Esophagus (tissue), 2 donors: ENCODE results near the gene PRPF19. TPM values are rescaled to one million over a fixed set of nuclear protein-coding genes. Genes with fewer than 3 reads are reported as not detected.
A peak's percentile ranks its signal among the peaks of the same experiment; 100 is the strongest.

ENCODE experiments used
- H3K27ac ChIP-seq, 2 donors: one replicate each; pipeline ENCODE4 v1.5.1; 2013; ENCODE audit warnings: low read depth in 2 of 2, mild to moderate bottlenecking in 2 of 2, inconsistent platforms in 1 of 2, low read length in 1 of 2, moderate library complexity in 1 of 2
- H3K27me3 ChIP-seq, 2 donors: one replicate each; pipeline ENCODE4 v1.6.1; 2013; ENCODE audit warnings: low read length in 2 of 2, control low read depth in 1 of 2, mild to moderate bottlenecking in 1 of 2; ENCODE audit not compliant: insufficient read depth in 2 of 2, control insufficient read depth in 1 of 2
- H3K36me3 ChIP-seq, 2 donors: one replicate each; pipeline ENCODE4 v1.6.1; 2013; ENCODE audit warnings: low read length in 1 of 2; ENCODE audit not compliant: control insufficient read depth in 2 of 2, insufficient read depth in 2 of 2
- H3K4me1 ChIP-seq, 2 donors: one replicate each; pipeline ENCODE4 v1.6.1; 2013; ENCODE audit warnings: low read length in 1 of 2; ENCODE audit not compliant: control insufficient read depth in 2 of 2, insufficient read depth in 2 of 2
- H3K4me3 ChIP-seq, 2 donors: one replicate each; pipeline ENCODE4 v1.5.1; 2013; ENCODE audit warnings: low read length in 2 of 2, mild to moderate bottlenecking in 2 of 2, low read depth in 1 of 2, moderate library complexity in 1 of 2
- H3K9me3 ChIP-seq, 2 donors: one replicate each; pipeline ENCODE4 v1.6.1; 2013; ENCODE audit warnings: mild to moderate bottlenecking in 2 of 2, low read depth in 1 of 2, low read length in 1 of 2, moderate library complexity in 1 of 2; ENCODE audit not compliant: control insufficient read depth in 2 of 2, insufficient read depth in 1 of 2
- WGBS, 2 donors: extraction: QIAGEN DNeasy Blood & Tissue Kit; methylation state at CpG; one replicate each; pipeline ENCODE4 v1.1.7; 2013; 5-methylcytosine and 5-hydroxymethylcytosine counted together
- polyA plus RNA-seq, 2 donors: library from polyadenylated mRNA; stranded (reverse); fragments of 200-250 nt; gene quantifications; one replicate each; pipeline ENCODE4 v1.2.3, GENCODE V29; 2013
- donor health status: healthy with polysubstance abuse.
- donor health status: Bipolar disorder and iron deficiency.

The PRPF19 gene
- polyA plus RNA-seq, 2 donors: 55.1 to 78.2 TPM

- peaks cover 9 to 49% of the 10 kb centered on the region in 2 donors for H3K36me3 ChIP-seq
- whole genome bisulfite sequencing, 2 donors: 90% methylated on average over 29 of the region's 29 CpGs
- H3K27me3 ChIP-seq: no peaks in the 10 kb centered on the region
These were observed 56.5 kb downstream of the PRPF19 start for GRCh38 chr11:60849641-60850520.

GRCh38 chr11:60848714-60849151, 57.7 kb downstream of the PRPF19 start:
- peaks cover 9 to 49% of the 10 kb centered on the region in 2 donors for H3K36me3 ChIP-seq
- H3K27ac ChIP-seq: no peak overlapping the region
- H3K27me3 ChIP-seq: no peaks in the 10 kb centered on the region
- no peak overlapping the region for H3K4me3 ChIP-seq
- H3K9me3 ChIP-seq: peaks cover 0 to 8% of the 10 kb centered on the region in 2 donors
- peaks cover 6 to 9% of the 10 kb centered on the region in 2 donors for H3K4me1 ChIP-seq
- 86 to 90% methylated on average over 10 of the region's 10 CpGs for WGBS, 2 donors

More at GRCh38 chr11:60849641-60850520, 56.5 kb downstream of the PRPF19 start:
- Histone ChIP-seq H3K9me3 (peaks cover 0 to 8% of the 10 kb centered on the region in 2 donors), H3K4me3 (no peak overlapping the region), H3K27ac (no peak overlapping the region), H3K4me1 (peaks cover 0 to 3% of the 10 kb centered on the region in 2 donors)

GRCh38 chr11:60847896-60848295, 58.5 kb downstream of the PRPF19 start:
- H3K9me3 ChIP-seq: peaks cover 0 to 8% of the 10 kb centered on the region in 2 donors
- WGBS, 2 donors: 79 to 91% methylated on average over 12 of the region's 12 CpGs
- H3K27me3 ChIP-seq: no peaks in the 10 kb centered on the region
- H3K4me1 ChIP-seq: peaks cover 6 to 15% of the 10 kb centered on the region in 2 donors
- no peak overlapping the region for H3K27ac ChIP-seq
- H3K4me3 ChIP-seq: no peak overlapping the region
- H3K36me3 ChIP-seq: peaks cover 9 to 46% of the 10 kb centered on the region in 2 donors

GRCh38 chr11:60847281-60847680, 59.1 kb downstream of the PRPF19 start:
- Histone ChIP-seq H3K4me1 (peaks cover 6 to 18% of the 10 kb centered on the region in 2 donors), H3K4me3 (no peak overlapping the region), H3K9me3 (peaks cover 0 to 3% of the 10 kb centered on the region in 2 donors), H3K27me3 (no peaks in the 10 kb centered on the region), H3K27ac (no peak overlapping the region), H3K36me3 (peaks cover 9 to 41% of the 10 kb centered on the region in 2 donors)
- WGBS, 2 donors: 69 to 80% methylated on average over 13 of the region's 13 CpGs

- Histone ChIP-seq H3K27ac (no peak overlapping the region), H3K9me3 (no peaks in the 10 kb centered on the region), H3K27me3 (no peaks in the 10 kb centered on the region), H3K4me3 (no peak overlapping the region), H3K4me1 (peaks cover 11 to 18% of the 10 kb centered on the region in 2 donors), H3K36me3 (peaks cover 6 to 27% of the 10 kb centered on the region in 2 donors)
- 81% methylated on average over 8 of the region's 8 CpGs for WGBS, 2 donors
These were observed 61.0 kb downstream of the PRPF19 start for GRCh38 chr11:60845338-60845737.

DNA sequence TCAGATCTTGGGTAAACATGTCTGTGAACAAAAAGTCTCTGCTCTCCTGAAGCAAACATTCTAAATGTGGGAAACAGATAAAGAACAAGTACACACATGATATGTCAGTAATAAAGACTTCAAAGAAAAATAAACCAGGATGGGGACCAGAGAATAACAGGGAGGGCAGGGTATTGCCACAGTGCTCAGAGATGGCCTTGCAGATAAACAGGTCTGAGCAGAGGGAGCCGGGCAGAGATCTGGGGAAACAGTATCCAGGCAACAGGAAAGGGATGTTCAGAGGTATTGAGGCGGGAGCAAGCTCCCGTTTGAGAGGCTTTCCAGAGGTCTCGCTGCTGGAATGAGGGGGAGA, 61.5 kb downstream of the PRPF19 start:
- no peaks in the 10 kb centered on the region for H3K9me3 ChIP-seq
- no peak overlapping the region for H3K27ac ChIP-seq
- H3K4me3 ChIP-seq: no peak overlapping the region
- H3K36me3 ChIP-seq: peaks cover 5 to 22% of the 10 kb centered on the region in 2 donors
- WGBS, 2 donors: 36 to 38% methylated on average over 4 of the region's 4 CpGs
- H3K27me3 ChIP-seq: no peaks in the 10 kb centered on the region
- H3K4me1 ChIP-seq: peaks cover 11 to 18% of the 10 kb centered on the region in 2 donors

DNA sequence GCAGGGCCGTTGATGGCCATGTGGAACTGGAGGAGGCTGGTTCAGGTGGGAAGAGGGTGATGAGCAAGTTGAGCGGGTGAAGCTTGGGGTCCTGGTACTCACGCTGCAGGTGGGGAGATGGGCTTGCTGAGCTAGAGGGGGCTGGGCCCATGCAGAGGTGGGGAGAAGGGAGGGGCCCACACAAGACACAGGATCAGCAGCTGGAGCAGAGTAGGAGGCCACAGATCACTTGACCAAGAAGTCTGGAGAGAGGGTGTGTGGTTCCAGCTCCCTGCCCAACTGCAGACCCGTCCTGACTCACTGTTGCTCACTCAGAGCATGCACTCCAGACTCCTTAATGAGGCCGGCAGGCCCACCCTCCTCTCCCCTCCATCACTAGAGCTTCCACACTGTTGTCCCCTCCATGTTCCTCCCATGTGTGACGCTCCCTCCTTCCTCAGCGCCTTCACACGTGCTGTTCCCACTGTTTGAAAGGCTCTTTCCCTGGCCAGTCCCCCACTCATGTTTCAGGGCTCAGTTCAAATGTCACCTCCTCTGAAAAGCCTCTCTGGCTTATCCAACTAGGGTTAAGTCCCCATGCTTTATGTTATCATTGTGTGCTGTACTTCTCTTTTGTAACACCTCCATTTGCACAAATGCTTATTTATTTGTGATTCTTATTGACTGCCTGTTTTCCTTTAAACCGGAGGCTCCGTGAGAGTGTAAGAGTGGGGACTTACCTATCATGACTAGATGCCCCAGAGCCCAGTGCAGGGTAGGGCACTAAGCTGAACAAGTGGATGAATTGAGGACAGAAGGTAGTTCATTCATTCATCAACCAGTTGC, 62.1 kb downstream of the PRPF19 start:
- WGBS, 2 donors: 49 to 52% methylated on average over 10 of the region's 10 CpGs
- Histone ChIP-seq H3K4me3 (peak overlapping the region in 1 of 2 donors; percentile 94), H3K36me3 (peaks cover 5 to 17% of the 10 kb centered on the region in 2 donors)

DNA sequence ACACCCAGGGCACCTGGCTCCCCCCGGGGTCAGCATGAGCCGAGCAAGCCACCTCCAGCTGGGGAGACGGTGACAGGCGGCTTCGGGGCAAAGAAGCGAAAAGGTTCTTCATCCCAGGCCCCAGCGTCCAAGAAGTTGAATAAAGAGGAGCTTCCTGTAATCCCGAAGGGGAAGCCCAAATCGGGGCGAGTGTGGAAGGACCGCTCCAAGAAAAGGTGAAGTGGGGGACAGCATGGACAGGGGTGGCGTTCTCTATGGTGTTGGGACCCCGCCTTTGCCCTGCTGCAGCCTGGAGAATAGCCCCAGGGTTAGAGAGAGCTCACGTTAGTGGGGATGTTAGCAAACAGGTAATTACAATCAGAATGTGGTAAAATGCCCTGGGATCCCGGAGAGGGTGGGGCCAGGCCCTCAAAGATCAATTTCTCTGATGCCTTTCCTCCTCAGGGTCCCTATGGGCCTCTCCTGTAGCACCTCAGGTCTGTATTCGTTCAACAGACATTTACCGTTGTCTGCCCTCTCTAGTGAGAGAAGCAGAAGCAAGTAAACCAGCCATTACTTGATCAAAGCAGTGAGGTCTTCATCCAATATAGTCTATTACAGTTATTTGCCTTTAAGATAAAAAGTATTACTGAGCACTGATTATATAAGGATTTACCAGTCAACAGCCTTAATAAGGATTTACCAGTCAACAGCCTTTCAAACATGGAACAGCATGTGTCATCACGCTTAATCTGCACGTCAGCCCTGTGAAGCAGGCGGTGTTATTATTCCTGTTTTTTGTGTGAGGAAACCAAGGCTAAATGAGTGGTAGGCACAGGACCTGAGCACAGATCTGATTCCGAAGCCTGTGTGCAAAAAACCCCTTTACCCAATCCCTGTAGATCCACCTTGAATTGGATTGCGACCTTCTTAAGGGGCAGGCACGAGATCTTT, 63.5 kb downstream of the PRPF19 start:
- Histone ChIP-seq H3K27ac (peak overlapping the region; percentile 59 to 63), H3K4me3 (peak overlapping the region; percentile 88 to 94), H3K4me1 (peaks cover 11 to 18% of the 10 kb centered on the region in 2 donors), H3K27me3 (no peaks in the 10 kb centered on the region), H3K9me3 (no peaks in the 10 kb centered on the region), H3K36me3 (peaks cover 2 to 6% of the 10 kb centered on the region in 2 donors)
- 7 to 9% methylated on average over 23 of the region's 23 CpGs for WGBS, 2 donors

More for the DNA sequence above, 62.1 kb downstream of the PRPF19 start:
- peak overlapping the region in 1 of 2 donors; percentile 10 for H3K27ac ChIP-seq
- no peaks in the 10 kb centered on the region for H3K27me3 ChIP-seq
- H3K9me3 ChIP-seq: no peaks in the 10 kb centered on the region
- H3K4me1 ChIP-seq: peaks cover 11 to 18% of the 10 kb centered on the region in 2 donors
